Measurements from ENCODE around the gene PRPF19. TPM values are rescaled to one million over a fixed set of nuclear protein-coding genes. Genes with fewer than 3 reads are reported as not detected.

PRPF19 gene
- polyA plus RNA-seq, 1 donor from 2014 or later: 71.3 TPM

- no peak overlapping the region for H3K4me2 ChIP-seq (ENCODE audit: low read length)
- H3K36me3 ChIP-seq (ENCODE audit: insufficient read depth, low read length): no peaks in the 10 kb centered on the region
- no peak overlapping the region for H3K27ac ChIP-seq (ENCODE audit: low read length)
- no peaks in the 10 kb centered on the region for H3K9me2 ChIP-seq (ENCODE audit: insufficient read depth, low read length)
- no peaks in the 10 kb centered on the region for H3F3A ChIP-seq (ENCODE audit: insufficient read depth, low read length, poor library complexity, severe bottlenecking)
- H3K9me3 ChIP-seq (ENCODE audit: low read length): no peaks in the 10 kb centered on the region
- H4K20me1 ChIP-seq (ENCODE audit: insufficient read depth): no peaks in the 10 kb centered on the region
- H3K9ac ChIP-seq (ENCODE audit: low read length): no peak overlapping the region
- H3K27me3 ChIP-seq (ENCODE audit: insufficient read depth, low read depth, low read length): no peaks in the 10 kb centered on the region
- TF ChIP-seq MXI1 (conservative IDR thresholded peaks at IDR 0.05; ENCODE audit: poor library complexity, severe bottlenecking) (no peak), TAF1 (IDR thresholded peaks at IDR 0.05; ENCODE audit: low read depth) (no peak), CTCF (IDR thresholded peaks at IDR 0.05; ENCODE audit: poor library complexity, severe bottlenecking) (no peak), POLR2AphosphoS5 (IDR thresholded peaks at IDR 0.05) (no peak), REST (IDR thresholded peaks at IDR 0.05; ENCODE audit: borderline replicate concordance) (no peak), RAD21 (conservative IDR thresholded peaks at IDR 0.05) (no peak), EP300 (conservative IDR thresholded peaks at IDR 0.05; ENCODE audit: poor library complexity, severe bottlenecking) (no peak), SMC3 (conservative IDR thresholded peaks at IDR 0.05; ENCODE audit: poor library complexity) (no peak), EZH2 (IDR thresholded peaks at IDR 0.05; ENCODE audit: borderline replicate concordance, insufficient read depth, low read length, poor library complexity, severe bottlenecking) (no peak)
- H3K4me3 ChIP-seq (ENCODE audit: low read length): no peak overlapping the region
- no peak overlapping the region for H2AFZ ChIP-seq (ENCODE audit: low read depth, low read length)
- no peaks in the 10 kb centered on the region for H3K79me2 ChIP-seq (replicated peaks; ENCODE audit: insufficient read depth, low read length)
Observed at GRCh38 chr11:60935676-60936442, 29.5 kb upstream of the PRPF19 start.

- Histone ChIP-seq H3K27ac (ENCODE audit: low read length) (no peak overlapping the region), H3K9me2 (ENCODE audit: insufficient read depth, low read length) (no peaks in the 10 kb centered on the region), H3K4me2 (ENCODE audit: low read length) (no peak overlapping the region), H3K36me3 (ENCODE audit: insufficient read depth, low read length) (no peaks in the 10 kb centered on the region), H3K4me3 (ENCODE audit: low read length) (no peak overlapping the region), H3K9me3 (ENCODE audit: low read length) (no peaks in the 10 kb centered on the region), H3K79me2 (replicated peaks; ENCODE audit: insufficient read depth, low read length) (no peaks in the 10 kb centered on the region), H3K27me3 (ENCODE audit: insufficient read depth, low read depth, low read length) (no peaks in the 10 kb centered on the region), H4K20me1 (ENCODE audit: insufficient read depth) (no peaks in the 10 kb centered on the region), H3F3A (ENCODE audit: insufficient read depth, low read length, poor library complexity, severe bottlenecking) (no peaks in the 10 kb centered on the region), H3K9ac (ENCODE audit: low read length) (no peak overlapping the region), H2AFZ (ENCODE audit: low read depth, low read length) (no peak overlapping the region)
- no peak for TF ChIP-seq CTCF (IDR thresholded peaks at IDR 0.05; ENCODE audit: poor library complexity, severe bottlenecking)
- no peak for TF ChIP-seq EP300 (conservative IDR thresholded peaks at IDR 0.05; ENCODE audit: poor library complexity, severe bottlenecking)
- TF ChIP-seq SMC3 (conservative IDR thresholded peaks at IDR 0.05; ENCODE audit: poor library complexity): no peak
- no peak for TF ChIP-seq MXI1 (conservative IDR thresholded peaks at IDR 0.05; ENCODE audit: poor library complexity, severe bottlenecking)
- TF ChIP-seq RAD21 (conservative IDR thresholded peaks at IDR 0.05): no peak
- no peak for TF ChIP-seq EZH2 (IDR thresholded peaks at IDR 0.05; ENCODE audit: borderline replicate concordance, insufficient read depth, low read length, poor library complexity, severe bottlenecking)
- TF ChIP-seq REST (IDR thresholded peaks at IDR 0.05; ENCODE audit: borderline replicate concordance): no peak
- no peak for TF ChIP-seq POLR2AphosphoS5 (IDR thresholded peaks at IDR 0.05)
Observed at GRCh38 chr11:60934790-60935605, 28.6 kb upstream of the PRPF19 start.

Data from neural cell (in vitro differentiated cells).